ENCODE data around the gene HTRA3.

GRCh38 chr4:8272472-8273428 is 3.2 kb downstream of the HTRA3 start:
- TF ChIP-seq, protein P1, sequence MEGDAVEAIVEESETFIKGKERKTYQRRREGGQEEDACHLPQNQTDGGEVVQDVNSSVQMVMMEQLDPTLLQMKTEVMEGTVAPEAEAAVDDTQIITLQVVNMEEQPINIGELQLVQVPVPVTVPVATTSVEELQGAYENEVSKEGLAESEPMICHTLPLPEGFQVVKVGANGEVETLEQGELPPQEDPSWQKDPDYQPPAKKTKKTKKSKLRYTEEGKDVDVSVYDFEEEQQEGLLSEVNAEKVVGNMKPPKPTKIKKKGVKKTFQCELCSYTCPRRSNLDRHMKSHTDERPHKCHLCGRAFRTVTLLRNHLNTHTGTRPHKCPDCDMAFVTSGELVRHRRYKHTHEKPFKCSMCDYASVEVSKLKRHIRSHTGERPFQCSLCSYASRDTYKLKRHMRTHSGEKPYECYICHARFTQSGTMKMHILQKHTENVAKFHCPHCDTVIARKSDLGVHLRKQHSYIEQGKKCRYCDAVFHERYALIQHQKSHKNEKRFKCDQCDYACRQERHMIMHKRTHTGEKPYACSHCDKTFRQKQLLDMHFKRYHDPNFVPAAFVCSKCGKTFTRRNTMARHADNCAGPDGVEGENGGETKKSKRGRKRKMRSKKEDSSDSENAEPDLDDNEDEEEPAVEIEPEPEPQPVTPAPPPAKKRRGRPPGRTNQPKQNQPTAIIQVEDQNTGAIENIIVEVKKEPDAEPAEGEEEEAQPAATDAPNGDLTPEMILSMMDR (conservative IDR thresholded peaks at IDR 0.05; ENCODE audit: low read length), result no peak
- TF ChIP-seq EZH2phosphoT487 (IDR thresholded peaks at IDR 0.05; ENCODE audit: borderline replicate concordance, low read depth, low read length), result no peak
